Vagina (tissue), 2 donors: ENCODE results near the gene PKD1L1. TPM values are rescaled to one million over a fixed set of nuclear protein-coding genes. Genes with fewer than 3 reads are reported as not detected.

Source experiments
- DNase-seq, 2 donors: peaks; one replicate each; pipeline ENCODE4 v3.0.0-alpha.2; 2017; ENCODE audit errors: extremely low spot score in 2 of 2
- H3K27ac ChIP-seq: fragments of 200-600 bp; sonication (generic); one replicate; pipeline ENCODE4 v1.5.1; 2019
- H3K27me3 ChIP-seq: fragments of 200-600 bp; sonication (generic); one replicate; pipeline ENCODE4 v1.5.1; 2019
- H3K36me3 ChIP-seq, 2 donors: fragments of 200-600 bp; sonication (generic); one replicate each; pipeline ENCODE4 v1.5.1; 2017 to 2019
- H3K4me1 ChIP-seq: fragments of 200-600 bp; sonication (generic); one replicate; pipeline ENCODE4 v1.5.1; 2019
- H3K4me3 ChIP-seq, 2 donors: fragments of 200-600 bp; sonication (generic); 1 replicate in 1 of 2; 2 replicates in 1 of 2; pipeline ENCODE4 v1.5.1; 2016 to 2019
- H3K9me3 ChIP-seq: fragments of 200-600 bp; sonication (generic); one replicate; pipeline ENCODE4 v1.5.1; 2019
- CTCF ChIP-seq, 3 experiments: fragments of 450-650 bp in 2 of 3; fragments of 200-600 bp in 1 of 3; sonication (generic) in 1 of 3; IDR thresholded peaks; one replicate each; pipeline ENCODE4 v1.5.1; 2017 to 2019; ENCODE audit warnings: antibody characterized with exemption in 3 of 3, mild to moderate bottlenecking in 2 of 3, moderate library complexity in 2 of 3
- POLR2A ChIP-seq, 2 donors: fragments of 450-650 bp; IDR thresholded peaks; one replicate each; pipeline ENCODE4 v1.6.1; 2017; ENCODE audit warnings: antibody characterized with exemption in 2 of 2, mild to moderate bottlenecking in 2 of 2, moderate library complexity in 2 of 2
- POLR2AphosphoS5 ChIP-seq, 2 donors: sonication (generic); formaldehyde crosslinking; IDR thresholded peaks; one replicate each; pipeline ENCODE4 v1.9.0; 2017; ENCODE audit warnings: antibody characterized with exemption in 2 of 2, mild to moderate bottlenecking in 2 of 2, low read depth in 1 of 2; ENCODE audit not compliant: insufficient read depth in 1 of 2
- intact Hi-C: fragments of 100-400 bp; cut with DNase I; formaldehyde crosslinking; loops from one replicate; pipeline ENCODE4 v1.15.1; 2023
- total RNA-seq: library from RNA; depleted of rRNA; stranded (reverse); fragments of >200 nt; gene quantifications from one replicate; pipeline ENCODE4 v1.2.3, GENCODE V29; 2016

Gene PKD1L1
- total RNA-seq, 1 donor from 2014 or later = 0.49 TPM

- intact Hi-C loops = no loop called here
- H3K4me3 ChIP-seq = peak overlapping the region in 1 of 2 donors; percentile 27
- no peak for TF ChIP-seq POLR2AphosphoS5 (IDR thresholded peaks at IDR 0.05; ENCODE audit: insufficient read depth in 1 of 2, low read depth in 1 of 2)
- TF ChIP-seq CTCF (IDR thresholded peaks at IDR 0.05) = no peak
- no peak for TF ChIP-seq POLR2A (IDR thresholded peaks at IDR 0.05)
These were observed 141.1 kb downstream of the PKD1L1 start for GRCh38 chr7:47807126-47807525.

GRCh38 chr7:47806701-47807103 lies 141.6 kb downstream of the PKD1L1 start:
- TF ChIP-seq CTCF (IDR thresholded peaks at IDR 0.05) (no peak), POLR2AphosphoS5 (IDR thresholded peaks at IDR 0.05; ENCODE audit: insufficient read depth in 1 of 2, low read depth in 1 of 2) (peak in 1 of 2 donors; percentile 56)
- H3K27ac ChIP-seq = no peak overlapping the region
- DNase-seq = no peak
- H3K36me3 ChIP-seq = no peaks in the 10 kb centered on the region
- no peaks in the 10 kb centered on the region for H3K27me3 ChIP-seq
- H3K4me3 ChIP-seq = peak overlapping the region in 1 of 2 donors; percentile 27
- no peaks in the 10 kb centered on the region for H3K9me3 ChIP-seq
- intact Hi-C loops = no loop called here
- peaks cover 11% of the 10 kb centered on the region for H3K4me1 ChIP-seq

More at GRCh38 chr7:47807126-47807525, 141.1 kb downstream of the PKD1L1 start:
- H3K27me3 ChIP-seq = no peaks in the 10 kb centered on the region
- H3K4me1 ChIP-seq = peaks cover 11% of the 10 kb centered on the region
- no peak overlapping the region for H3K27ac ChIP-seq
- H3K9me3 ChIP-seq = no peaks in the 10 kb centered on the region
- no peaks in the 10 kb centered on the region for H3K36me3 ChIP-seq
- DNase-seq = no peak

GRCh38 chr7:47804767-47805545 lies 143.3 kb downstream of the PKD1L1 start:
- no peaks in the 10 kb centered on the region for H3K9me3 ChIP-seq
- intact Hi-C loops = no loop called here
- no peaks in the 10 kb centered on the region for H3K36me3 ChIP-seq
- no peak overlapping the region for H3K4me3 ChIP-seq
- no peak for TF ChIP-seq POLR2A (IDR thresholded peaks at IDR 0.05)
- TF ChIP-seq CTCF (IDR thresholded peaks at IDR 0.05) = no peak
- TF ChIP-seq POLR2AphosphoS5 (IDR thresholded peaks at IDR 0.05; ENCODE audit: insufficient read depth in 1 of 2, low read depth in 1 of 2) = no peak
- no peak for DNase-seq
- no peaks in the 10 kb centered on the region for H3K27me3 ChIP-seq
- peaks cover 11% of the 10 kb centered on the region for H3K4me1 ChIP-seq
- H3K27ac ChIP-seq = no peak overlapping the region

DNA sequence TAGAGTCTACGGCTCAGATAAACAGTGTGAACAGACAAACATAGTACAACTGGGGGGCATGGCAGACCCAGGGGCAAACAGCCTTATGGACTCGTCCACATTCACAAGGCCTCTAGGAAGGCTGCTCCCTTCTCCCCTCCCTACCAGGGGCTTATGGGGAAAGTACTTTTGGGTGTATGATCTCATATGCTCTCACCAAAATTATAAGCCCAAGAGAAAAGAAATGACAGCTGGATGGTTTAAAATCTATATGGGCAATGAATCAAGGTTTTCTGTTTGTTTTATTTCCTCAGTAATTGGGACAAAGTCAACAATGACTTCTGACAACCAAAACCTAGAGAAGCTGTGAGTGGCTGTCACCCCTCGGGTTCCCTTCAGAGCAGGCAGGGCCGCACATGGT lies 144.4 kb downstream of the PKD1L1 start:
- no peak overlapping the region for H3K4me3 ChIP-seq
- H3K36me3 ChIP-seq = no peaks in the 10 kb centered on the region
- DNase-seq = no peak
- TF ChIP-seq CTCF (IDR thresholded peaks at IDR 0.05) = no peak
- TF ChIP-seq POLR2A (IDR thresholded peaks at IDR 0.05) = no peak
- TF ChIP-seq POLR2AphosphoS5 (IDR thresholded peaks at IDR 0.05; ENCODE audit: insufficient read depth in 1 of 2, low read depth in 1 of 2) = no peak
- H3K4me1 ChIP-seq = peaks cover 11% of the 10 kb centered on the region
- no peaks in the 10 kb centered on the region for H3K27me3 ChIP-seq
- no peaks in the 10 kb centered on the region for H3K9me3 ChIP-seq
- intact Hi-C loops = no loop called here
- H3K27ac ChIP-seq = no peak overlapping the region

DNA sequence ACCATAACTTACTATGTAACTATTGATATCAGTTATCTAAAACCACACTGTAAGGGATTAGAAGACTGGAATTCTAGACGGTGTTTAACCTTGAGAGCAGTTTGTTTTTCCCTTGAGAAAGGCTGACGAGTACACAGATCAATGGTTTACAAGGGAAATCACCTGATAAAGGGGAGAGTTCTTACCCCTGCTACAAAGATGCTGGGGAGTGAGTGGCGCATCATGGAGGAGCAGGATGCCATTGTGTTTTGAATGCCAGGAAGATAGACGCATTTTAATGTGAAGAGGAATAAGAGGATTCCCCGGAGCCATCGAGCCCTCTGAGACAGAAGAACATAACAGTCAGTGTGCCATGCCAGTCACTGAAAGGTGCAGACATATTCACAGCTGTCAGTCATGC lies 145.2 kb downstream of the PKD1L1 start:
- intact Hi-C loops = no loop called here
- Histone ChIP-seq H3K27ac (no peak overlapping the region), H3K27me3 (no peaks in the 10 kb centered on the region), H3K4me1 (peaks cover 11% of the 10 kb centered on the region), H3K36me3 (no peaks in the 10 kb centered on the region), H3K4me3 (no peak overlapping the region), H3K9me3 (no peaks in the 10 kb centered on the region)
- no peak for DNase-seq
- TF ChIP-seq POLR2AphosphoS5 (IDR thresholded peaks at IDR 0.05; ENCODE audit: insufficient read depth in 1 of 2, low read depth in 1 of 2) = no peak
